MCF 10A (cell line): ENCODE results near the gene ISCU. TPM values are rescaled to one million over a fixed set of nuclear protein-coding genes. Genes with fewer than 3 reads are reported as not detected.
A peak's percentile ranks its signal among the peaks of the same experiment; 100 is the strongest.

ENCODE experiments used
- BruUV-seq: library from RNA; stranded (reverse); fragments of 400-500 nt; replicated peaks from 2 replicates; lab custom pipeline; 2021; lab: Mats Ljungman, UMichigan
- CTCF ChIA-PET: fragments of 300-600 bp; sonication (Branson Sonifier 250); formaldehyde crosslinking; extraction: SDS; loops from one replicate; lab custom pipeline; 2021; ENCODE audit warnings: antibody characterized with exemption, inconsistent platforms; lab: Yijun Ruan, JAX
- POLR2A ChIA-PET: fragments of 300-600, 350-650 bp; sonication (Branson Sonifier 250); formaldehyde crosslinking; extraction: SDS; loops from one replicate; lab custom pipeline; 2020; ENCODE audit warnings: antibody characterized with exemption, inconsistent platforms; lab: Yijun Ruan, JAX
- DNase-seq: peaks from one replicate; pipeline ENCODE4 v3.0.0-alpha.2; 2018; ENCODE audit not compliant: unreplicated experiment
- H3K27ac Mint-ChIP-seq: one replicate; pipeline ENCODE4 v1.8.0; 2022; ENCODE audit warnings: mild to moderate bottlenecking, low read depth, mixed read lengths; ENCODE audit not compliant: unreplicated experiment
- H3K27me3 Mint-ChIP-seq: one replicate; pipeline ENCODE4 v1.8.0; 2022; ENCODE audit warnings: mixed read lengths; ENCODE audit not compliant: insufficient read depth, unreplicated experiment
- H3K36me3 Mint-ChIP-seq: one replicate; pipeline ENCODE4 v1.8.0; 2022; ENCODE audit warnings: mild to moderate bottlenecking, moderate library complexity, mixed read lengths; ENCODE audit not compliant: insufficient read depth, unreplicated experiment
- H3K4me1 Mint-ChIP-seq: one replicate; pipeline ENCODE4 v1.8.0; 2022; ENCODE audit warnings: mixed read lengths; ENCODE audit not compliant: insufficient read depth, unreplicated experiment
- H3K4me3 Mint-ChIP-seq: one replicate; pipeline ENCODE4 v1.8.0; 2022; ENCODE audit warnings: mild to moderate bottlenecking, moderate library complexity, mixed read lengths; ENCODE audit not compliant: unreplicated experiment
- H3K9me3 Mint-ChIP-seq: one replicate; pipeline ENCODE4 v1.8.0; 2022; ENCODE audit warnings: mixed read lengths; ENCODE audit not compliant: unreplicated experiment
- intact Hi-C: fragments of 100-400 bp; cut with micrococcal nuclease; formaldehyde crosslinking; loops from 2 replicates; pipeline ENCODE4 v1.14.1; 2022
- total RNA-seq: library from RNA; stranded (reverse); gene quantifications from 2 replicates; pipeline ENCODE4 v1.2.3, GENCODE V29; 2022
- TF ChIP-seq, protein P1 (sequence below): fragments of 200-600 bp; IDR thresholded peaks from one replicate; pipeline ENCODE4 v1.8.0; 2022; ENCODE audit warnings: antibody characterized with exemption, mild to moderate bottlenecking; ENCODE audit not compliant: unreplicated experiment

ISCU gene
- total RNA-seq, 1 experiment from 2014 or later = 115 TPM

DNA sequence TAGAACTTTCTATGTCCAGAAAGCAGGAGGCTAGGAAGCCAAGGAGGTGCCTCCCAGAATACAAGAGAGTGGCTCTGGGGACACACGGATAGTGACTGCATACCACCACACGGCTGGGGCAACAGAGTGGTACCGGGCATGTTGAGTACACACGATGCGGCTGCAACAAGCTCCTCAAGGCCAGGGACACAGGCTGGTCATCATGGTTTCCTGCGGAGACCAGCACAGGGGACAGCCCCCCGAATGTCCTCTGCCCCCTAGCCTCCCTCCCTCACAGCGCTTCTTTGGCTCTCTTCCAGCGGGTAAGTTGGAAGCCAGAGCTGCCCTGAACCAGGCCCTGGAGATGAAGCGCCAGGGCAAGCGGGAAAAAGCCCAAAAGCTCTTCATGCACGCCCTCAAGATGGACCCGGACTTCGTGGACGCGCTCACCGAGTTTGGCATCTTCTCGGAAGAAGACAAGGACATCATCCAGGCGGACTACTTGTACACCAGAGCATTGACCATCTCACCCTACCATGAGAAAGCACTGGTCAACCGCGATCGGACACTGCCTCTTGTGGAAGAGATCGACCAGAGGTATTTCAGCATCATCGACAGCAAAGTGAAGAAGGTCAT is 44.2 kb upstream of the ISCU start:
- no peaks in the 10 kb centered on the region for H3K27me3 Mint-ChIP-seq
- DNase-seq = no peak
- H3K36me3 Mint-ChIP-seq = peaks cover 61% of the 10 kb centered on the region
- TF ChIP-seq, protein P1, sequence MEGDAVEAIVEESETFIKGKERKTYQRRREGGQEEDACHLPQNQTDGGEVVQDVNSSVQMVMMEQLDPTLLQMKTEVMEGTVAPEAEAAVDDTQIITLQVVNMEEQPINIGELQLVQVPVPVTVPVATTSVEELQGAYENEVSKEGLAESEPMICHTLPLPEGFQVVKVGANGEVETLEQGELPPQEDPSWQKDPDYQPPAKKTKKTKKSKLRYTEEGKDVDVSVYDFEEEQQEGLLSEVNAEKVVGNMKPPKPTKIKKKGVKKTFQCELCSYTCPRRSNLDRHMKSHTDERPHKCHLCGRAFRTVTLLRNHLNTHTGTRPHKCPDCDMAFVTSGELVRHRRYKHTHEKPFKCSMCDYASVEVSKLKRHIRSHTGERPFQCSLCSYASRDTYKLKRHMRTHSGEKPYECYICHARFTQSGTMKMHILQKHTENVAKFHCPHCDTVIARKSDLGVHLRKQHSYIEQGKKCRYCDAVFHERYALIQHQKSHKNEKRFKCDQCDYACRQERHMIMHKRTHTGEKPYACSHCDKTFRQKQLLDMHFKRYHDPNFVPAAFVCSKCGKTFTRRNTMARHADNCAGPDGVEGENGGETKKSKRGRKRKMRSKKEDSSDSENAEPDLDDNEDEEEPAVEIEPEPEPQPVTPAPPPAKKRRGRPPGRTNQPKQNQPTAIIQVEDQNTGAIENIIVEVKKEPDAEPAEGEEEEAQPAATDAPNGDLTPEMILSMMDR = no peak
- no peaks in the 10 kb centered on the region for H3K9me3 Mint-ChIP-seq
- no peak overlapping the region for H3K27ac Mint-ChIP-seq
- H3K4me3 Mint-ChIP-seq = no peak overlapping the region
- BruUV-seq = no TSS peak
- ChIA-PET POLR2A (no interaction called here), CTCF (interaction anchor here (0.6 kb wide), 1 partner anchor 77 kb away, joined by 5 read pairs; no protein-coding TSS in a partner anchor)
- peaks cover 15% of the 10 kb centered on the region for H3K4me1 Mint-ChIP-seq
- intact Hi-C loops = loop anchor here (5.0 to 10.0 kb wide), 2 partner anchors 99 to 833 kb away; partner anchors contain the start of gene PWP1

DNA sequence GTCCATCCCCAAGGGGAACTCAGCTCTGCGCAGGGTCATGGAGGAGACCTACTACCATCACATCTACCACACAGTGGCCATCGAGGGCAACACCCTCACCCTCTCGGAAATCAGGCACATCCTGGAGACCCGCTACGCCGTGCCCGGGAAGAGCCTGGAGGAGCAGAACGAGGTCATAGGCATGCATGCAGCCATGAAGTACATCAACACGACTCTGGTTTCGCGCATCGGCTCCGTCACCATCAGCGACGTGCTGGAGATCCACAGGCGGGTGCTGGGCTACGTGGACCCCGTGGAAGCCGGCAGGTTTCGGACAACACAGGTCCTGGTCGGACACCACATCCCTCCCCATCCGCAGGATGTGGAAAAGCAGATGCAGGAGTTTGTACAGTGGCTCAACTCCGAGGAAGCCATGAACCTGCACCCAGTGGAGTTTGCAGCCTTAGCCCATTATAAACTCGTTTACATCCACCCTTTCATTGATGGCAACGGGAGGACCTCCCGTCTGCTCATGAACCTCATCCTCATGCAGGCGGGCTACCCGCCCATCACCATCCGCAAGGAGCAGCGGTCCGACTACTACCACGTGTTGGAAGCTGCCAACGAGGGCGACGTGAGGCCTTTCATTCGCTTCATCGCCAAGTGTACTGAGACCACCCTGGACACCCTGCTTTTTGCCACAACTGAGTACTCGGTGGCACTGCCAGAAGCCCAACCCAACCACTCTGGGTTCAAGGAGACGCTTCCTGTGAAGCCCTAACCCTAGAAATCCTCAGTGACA is 43.5 kb upstream of the ISCU start:
- H3K9me3 Mint-ChIP-seq = no peaks in the 10 kb centered on the region
- DNase-seq = no peak
- peaks cover 15% of the 10 kb centered on the region for H3K4me1 Mint-ChIP-seq
- no peak overlapping the region for H3K4me3 Mint-ChIP-seq
- no peak overlapping the region for H3K27ac Mint-ChIP-seq
- intact Hi-C loops = loop anchor here (5.0 to 10.0 kb wide), 2 partner anchors 98 to 834 kb away; partner anchors contain the start of gene PWP1
- ChIA-PET POLR2A (interaction anchor here (0.7 kb wide), 1 partner anchor 1418 kb away, joined by 5 read pairs; no protein-coding TSS in a partner anchor), CTCF (interaction anchor here (0.6 to 1.3 kb wide), 3 partner anchors 78 to 607 kb away, joined by 5 read pairs; no protein-coding TSS in a partner anchor)
- peaks cover 68% of the 10 kb centered on the region for H3K36me3 Mint-ChIP-seq
- BruUV-seq = no TSS peak
- no peaks in the 10 kb centered on the region for H3K27me3 Mint-ChIP-seq
- TF ChIP-seq, protein P1 = no peak

DNA sequence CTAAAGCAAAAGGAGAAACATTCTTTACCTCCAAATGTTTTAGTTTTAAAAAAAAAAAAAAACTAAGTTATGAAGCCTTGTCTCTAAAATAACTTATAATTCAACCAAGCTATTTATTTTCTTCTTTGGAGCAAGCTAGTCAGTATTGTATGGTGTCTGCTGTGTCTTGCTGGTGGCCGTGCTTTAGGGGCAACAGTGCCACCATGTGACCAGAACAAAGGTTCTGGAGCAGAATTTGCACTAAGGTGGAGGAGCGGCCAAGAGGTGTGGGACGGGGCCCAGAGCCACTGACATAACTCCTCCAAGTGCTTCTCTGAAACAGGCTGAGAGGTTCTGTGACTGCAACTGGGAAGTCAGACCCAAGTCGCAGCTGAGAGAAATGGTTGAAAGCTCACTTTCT is 42.8 kb upstream of the ISCU start:
- intact Hi-C loops = loop anchor here (5.0 to 10.0 kb wide), 2 partner anchors 98 to 835 kb away; partner anchors contain the start of gene PWP1
- peaks cover 75% of the 10 kb centered on the region for H3K36me3 Mint-ChIP-seq
- no peak overlapping the region for H3K4me3 Mint-ChIP-seq

More for the DNA sequence above, 42.8 kb upstream of the ISCU start:
- Mint-ChIP-seq H3K27ac (no peak overlapping the region), H3K27me3 (no peaks in the 10 kb centered on the region), H3K9me3 (no peaks in the 10 kb centered on the region), H3K4me1 (peaks cover 15% of the 10 kb centered on the region)
- ChIA-PET CTCF (interaction anchor here (0.6 to 1.3 kb wide), 5 partner anchors 89 to 1387 kb away, joined by 3 to 5 read pairs (median 4); no protein-coding TSS in a partner anchor), POLR2A (interaction anchor here (0.5 to 0.7 kb wide), 2 partner anchors 1061 to 1419 kb away, joined by 3 to 5 read pairs; no protein-coding TSS in a partner anchor)
- TF ChIP-seq, protein P1 = no peak
- peak; percentile 1 for DNase-seq
- no TSS peak for BruUV-seq
